ENCODE measurements around the gene PPARG.

- TF ChIP-seq CTCF (IDR thresholded peaks at IDR 0.05) (no peak), POLR2A (IDR thresholded peaks at IDR 0.05) (no peak)
Observed at GRCh38 chr3:12451481-12451880, 162.6 kb downstream of the PPARG start.

Data from body of pancreas (tissue), 4 donors.